A549 (cell line): ENCODE measurements around the gene GOLM1. TPM values are rescaled to one million over a fixed set of nuclear protein-coding genes. Genes with fewer than 3 reads are reported as not detected.

Experiments used
- ATAC-seq, 2 experiments: fragments of 200-7000 bp in 1 of 2; fragments of >200 bp in 1 of 2; cut with Nextera tagmentation in 1 of 2; cut with Tn5 transposase in 1 of 2; 3 replicates each; pipeline versions ENCODE4 v1.8.0 to v1.9.1; 2018 to 2020; ENCODE audit warnings: mild to moderate bottlenecking in 1 of 2, moderate library complexity in 1 of 2
- CTCF ChIA-PET: fragments of 300-600 bp; sonication (Branson Sonifier 250); formaldehyde crosslinking; extraction: SDS; loops from one replicate; lab custom pipeline; 2021; ENCODE audit warnings: antibody characterized with exemption, inconsistent platforms; lab: Yijun Ruan, JAX
- POLR2A ChIA-PET: fragments of 350-600 bp; formaldehyde crosslinking; extraction: SDS; loops from one replicate; lab custom pipeline; 2021; ENCODE audit warnings: antibody characterized with exemption, inconsistent platforms; lab: Yijun Ruan, JAX
- DNase-seq, 2 experiments: peaks; one replicate each; pipeline versions ENCODE4 v3.0.0 to v3.0.0-alpha.2; 2011 to 2016; ENCODE audit warnings: low read depth in 1 of 2, low spot score in 1 of 2
- FAIRE-seq: peaks from 2 replicates; lab custom pipeline; 2011; peaks lifted over from hg19 to GRCh38; lab: Jason Lieb, UNC
- H3K27ac ChIP-seq, 2 experiments: fragments of >200 bp; sonication (Bioruptor Twin); formaldehyde crosslinking; 3 replicates each; pipeline ENCODE4 v1.5.1; 2016 to 2017
- H3K4me1 ChIP-seq: fragments of >200 bp; sonication (Bioruptor Twin); formaldehyde crosslinking; 3 replicates; pipeline ENCODE4 v1.6.1; 2016
- H3K4me2 ChIP-seq: fragments of >200 bp; sonication (Bioruptor Twin); formaldehyde crosslinking; 3 replicates; pipeline ENCODE4 v1.6.1; 2016
- H3K4me3 ChIP-seq: fragments of >200 bp; sonication (Bioruptor Twin); formaldehyde crosslinking; 3 replicates; pipeline ENCODE4 v1.5.1; 2016
- H3K9me3 ChIP-seq: fragments of >200 bp; sonication (Bioruptor Twin); formaldehyde crosslinking; 3 replicates; pipeline ENCODE4 v1.6.1; 2016
- CBX2 ChIP-seq: fragments of 200-600 bp; sonication (generic); IDR thresholded peaks from 2 replicates; pipeline ENCODE4 v1.6.1; 2016; ENCODE audit warnings: low read depth, mild to moderate bottlenecking, borderline replicate concordance
- CEBPB ChIP-seq, 2 experiments: fragments of >200 bp in 1 of 2; sonication (Bioruptor Twin) in 1 of 2; formaldehyde crosslinking in 1 of 2; IDR thresholded peaks; 2 replicates each; pipeline ENCODE4 v1.6.1; 2012 to 2016
- EP300 ChIP-seq, 2 experiments: fragments of >200 bp; sonication (Bioruptor Twin); formaldehyde crosslinking; IDR thresholded peaks; 2 replicates in 1 of 2; 3 replicates in 1 of 2; pipeline ENCODE4 v1.6.1; 2016 to 2017
- ESRRA ChIP-seq: fragments of 150-350 bp; IDR thresholded peaks from 2 replicates; pipeline ENCODE4 v1.6.1; 2014; ENCODE audit warnings: mild to moderate bottlenecking, low read length, borderline replicate concordance
- HDAC2 ChIP-seq: fragments of 200-600 bp; sonication (generic); IDR thresholded peaks from 2 replicates; pipeline ENCODE4 v1.6.1; 2016
- HEYL ChIP-seq: fragments of 250-450 bp; sonication (Bioruptor Pico); IDR thresholded peaks from 2 replicates; pipeline ENCODE4 v1.8.0; 2021; ENCODE audit warnings: mild to moderate bottlenecking, moderate library complexity
- JUNB ChIP-seq: fragments of >200 bp; sonication (Bioruptor Twin); formaldehyde crosslinking; IDR thresholded peaks from 2 replicates; pipeline ENCODE4 v1.6.1; 2016
- NR3C1 ChIP-seq: fragments of >200 bp; sonication (Bioruptor Twin); formaldehyde crosslinking; IDR thresholded peaks from 3 replicates; pipeline ENCODE4 v1.6.1; 2017
- POLR2A ChIP-seq: IDR thresholded peaks from 2 replicates; pipeline ENCODE4 v1.6.1; 2012; ENCODE audit warnings: mild to moderate bottlenecking, low read length
- RARB ChIP-seq: fragments of 250-450 bp; sonication (Bioruptor Pico); IDR thresholded peaks from 2 replicates; pipeline ENCODE4 v1.8.0; 2021; ENCODE audit warnings: mild to moderate bottlenecking, moderate library complexity
- RCOR1 ChIP-seq: fragments of 150-350 bp; IDR thresholded peaks from 2 replicates; pipeline ENCODE4 v1.6.1; 2014; ENCODE audit warnings: antibody characterized with exemption, low read length, low read depth
- RFX5 ChIP-seq: fragments of 450-650 bp; IDR thresholded peaks from 2 replicates; pipeline ENCODE4 v1.7.1; 2014; ENCODE audit warnings: antibody characterized with exemption, mild to moderate bottlenecking, moderate library complexity
- RNF2 ChIP-seq: fragments of 200-600 bp; sonication (generic); IDR thresholded peaks from 2 replicates; pipeline ENCODE4 v1.6.1; 2016; ENCODE audit warnings: low read depth, mild to moderate bottlenecking, antibody characterized with exemption, moderate library complexity, borderline replicate concordance
- TFCP2L1 ChIP-seq: fragments of 250-450 bp; sonication (Bioruptor Pico); IDR thresholded peaks from 2 replicates; pipeline ENCODE4 v1.5.0; 2021; ENCODE audit warnings: mild to moderate bottlenecking
- TP53 ChIP-seq: fragments of 250-450 bp; sonication (Bioruptor Pico); IDR thresholded peaks from 2 replicates; pipeline ENCODE4 v1.5.0; 2021; ENCODE audit warnings: mild to moderate bottlenecking, moderate library complexity
- WGBS: methylation state at CpG from one replicate; pipeline ENCODE4 v1.1.6; 2017; ENCODE audit errors: missing lambda C conversion rate; 5-methylcytosine and 5-hydroxymethylcytosine counted together
- polyA plus RNA-seq, 4 experiments: library from polyadenylated mRNA; depleted of rRNA in 3 of 4; stranded (reverse); fragments of >200 nt; fragmentation: RNase III in 1 of 4; extraction: RNeasy Plus Mini Kit Qiagen cat#74134 plus additional on column Dnase treatment in 1 of 4; gene quantifications; 2 replicates in 3 of 4; 3 replicates in 1 of 4; pipeline ENCODE4 v1.2.3, GENCODE V29; 2011 to 2017
- TF ChIP-seq, protein P1 (sequence below): fragments of >200 bp; sonication (Bioruptor Twin); formaldehyde crosslinking; IDR thresholded peaks from 3 replicates; pipeline ENCODE4 v1.5.1; 2016
- TF ChIP-seq, protein P2 (sequence below): IDR thresholded peaks from 2 replicates; pipeline ENCODE4 v1.6.1; 2012
- TF ChIP-seq, protein P3 (sequence below): fragments of 250-450 bp; sonication (Bioruptor Pico); IDR thresholded peaks from 2 replicates; pipeline ENCODE4 v1.5.0; 2021; ENCODE audit warnings: mild to moderate bottlenecking, moderate library complexity, borderline replicate concordance
- TF ChIP-seq, protein P4 (sequence below): fragments of >200 bp; sonication (Bioruptor Twin); formaldehyde crosslinking; IDR thresholded peaks from 3 replicates; pipeline ENCODE4 v1.6.1; 2016
- TF ChIP-seq, protein P5 (sequence below): fragments of >200 bp; sonication (Bioruptor Twin); formaldehyde crosslinking; IDR thresholded peaks from 2 replicates; pipeline ENCODE4 v1.6.1; 2016
- TF ChIP-seq, protein P6 (sequence below): fragments of 150-350 bp; IDR thresholded peaks from 2 replicates; pipeline ENCODE4 v1.6.1; 2014; ENCODE audit warnings: low read depth, mild to moderate bottlenecking, low read length

The GOLM1 gene
- polyA plus RNA-seq, 2 of the 4 experiments (the other 2 are of a cell fraction): 136 to 145 TPM

DNA sequence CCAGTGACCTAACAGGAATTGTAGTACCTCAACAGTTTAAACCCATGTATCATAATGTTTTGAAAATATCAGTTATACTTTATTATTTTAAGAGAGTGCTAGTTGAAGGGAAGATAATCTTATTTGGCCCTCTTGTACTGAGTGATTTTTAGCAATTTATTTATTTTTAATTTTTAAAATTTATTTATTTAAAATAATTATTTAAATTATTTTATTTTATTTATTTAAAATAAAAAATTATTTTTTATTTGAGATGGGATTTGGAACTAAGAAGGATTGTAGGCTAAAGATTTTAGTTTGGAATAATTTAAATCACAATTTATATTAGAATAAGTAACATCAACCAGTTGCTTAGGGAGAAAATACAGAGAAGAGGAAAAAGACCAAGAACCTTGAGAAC is 104.3 kb downstream of the GOLM1 start:
- H3K4me3 ChIP-seq: no peak overlapping the region
- TF ChIP-seq HDAC2 (no peak), RFX5 (no peak), TFCP2L1 (CRISPR knock-in tag) (no peak), HEYL (CRISPR knock-in tag) (no peak), POLR2A (no peak), CBX2 (no peak), RCOR1 (no peak), EP300 (IDR thresholded peaks at IDR 0.05) (no peak), RARB (CRISPR knock-in tag) (no peak), TP53 (CRISPR knock-in tag) (no peak)
- TF ChIP-seq, protein P1, sequence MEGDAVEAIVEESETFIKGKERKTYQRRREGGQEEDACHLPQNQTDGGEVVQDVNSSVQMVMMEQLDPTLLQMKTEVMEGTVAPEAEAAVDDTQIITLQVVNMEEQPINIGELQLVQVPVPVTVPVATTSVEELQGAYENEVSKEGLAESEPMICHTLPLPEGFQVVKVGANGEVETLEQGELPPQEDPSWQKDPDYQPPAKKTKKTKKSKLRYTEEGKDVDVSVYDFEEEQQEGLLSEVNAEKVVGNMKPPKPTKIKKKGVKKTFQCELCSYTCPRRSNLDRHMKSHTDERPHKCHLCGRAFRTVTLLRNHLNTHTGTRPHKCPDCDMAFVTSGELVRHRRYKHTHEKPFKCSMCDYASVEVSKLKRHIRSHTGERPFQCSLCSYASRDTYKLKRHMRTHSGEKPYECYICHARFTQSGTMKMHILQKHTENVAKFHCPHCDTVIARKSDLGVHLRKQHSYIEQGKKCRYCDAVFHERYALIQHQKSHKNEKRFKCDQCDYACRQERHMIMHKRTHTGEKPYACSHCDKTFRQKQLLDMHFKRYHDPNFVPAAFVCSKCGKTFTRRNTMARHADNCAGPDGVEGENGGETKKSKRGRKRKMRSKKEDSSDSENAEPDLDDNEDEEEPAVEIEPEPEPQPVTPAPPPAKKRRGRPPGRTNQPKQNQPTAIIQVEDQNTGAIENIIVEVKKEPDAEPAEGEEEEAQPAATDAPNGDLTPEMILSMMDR: no peak
- TF ChIP-seq, protein P2, sequence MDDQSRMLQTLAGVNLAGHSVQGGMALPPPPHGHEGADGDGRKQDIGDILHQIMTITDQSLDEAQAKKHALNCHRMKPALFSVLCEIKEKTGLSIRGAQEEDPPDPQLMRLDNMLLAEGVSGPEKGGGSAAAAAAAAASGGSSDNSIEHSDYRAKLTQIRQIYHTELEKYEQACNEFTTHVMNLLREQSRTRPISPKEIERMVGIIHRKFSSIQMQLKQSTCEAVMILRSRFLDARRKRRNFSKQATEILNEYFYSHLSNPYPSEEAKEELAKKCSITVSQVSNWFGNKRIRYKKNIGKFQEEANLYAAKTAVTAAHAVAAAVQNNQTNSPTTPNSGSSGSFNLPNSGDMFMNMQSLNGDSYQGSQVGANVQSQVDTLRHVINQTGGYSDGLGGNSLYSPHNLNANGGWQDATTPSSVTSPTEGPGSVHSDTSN: no peak
- TF ChIP-seq, protein P3, sequence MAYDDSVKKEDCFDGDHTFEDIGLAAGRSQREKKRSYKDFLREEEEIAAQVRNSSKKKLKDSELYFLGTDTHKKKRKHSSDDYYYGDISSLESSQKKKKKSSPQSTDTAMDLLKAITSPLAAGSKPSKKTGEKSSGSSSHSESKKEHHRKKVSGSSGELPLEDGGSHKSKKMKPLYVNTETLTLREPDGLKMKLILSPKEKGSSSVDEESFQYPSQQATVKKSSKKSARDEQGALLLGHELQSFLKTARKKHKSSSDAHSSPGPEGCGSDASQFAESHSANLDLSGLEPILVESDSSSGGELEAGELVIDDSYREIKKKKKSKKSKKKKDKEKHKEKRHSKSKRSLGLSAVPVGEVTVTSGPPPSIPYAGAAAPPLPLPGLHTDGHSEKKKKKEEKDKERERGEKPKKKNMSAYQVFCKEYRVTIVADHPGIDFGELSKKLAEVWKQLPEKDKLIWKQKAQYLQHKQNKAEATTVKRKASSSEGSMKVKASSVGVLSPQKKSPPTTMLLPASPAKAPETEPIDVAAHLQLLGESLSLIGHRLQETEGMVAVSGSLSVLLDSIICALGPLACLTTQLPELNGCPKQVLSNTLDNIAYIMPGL (CRISPR knock-in tag): no peak
- TF ChIP-seq, protein P4, sequence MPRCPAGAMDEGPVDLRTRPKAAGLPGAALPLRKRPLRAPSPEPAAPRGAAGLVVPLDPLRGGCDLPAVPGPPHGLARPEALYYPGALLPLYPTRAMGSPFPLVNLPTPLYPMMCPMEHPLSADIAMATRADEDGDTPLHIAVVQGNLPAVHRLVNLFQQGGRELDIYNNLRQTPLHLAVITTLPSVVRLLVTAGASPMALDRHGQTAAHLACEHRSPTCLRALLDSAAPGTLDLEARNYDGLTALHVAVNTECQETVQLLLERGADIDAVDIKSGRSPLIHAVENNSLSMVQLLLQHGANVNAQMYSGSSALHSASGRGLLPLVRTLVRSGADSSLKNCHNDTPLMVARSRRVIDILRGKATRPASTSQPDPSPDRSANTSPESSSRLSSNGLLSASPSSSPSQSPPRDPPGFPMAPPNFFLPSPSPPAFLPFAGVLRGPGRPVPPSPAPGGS: no peak
- TF ChIP-seq, protein P5, sequence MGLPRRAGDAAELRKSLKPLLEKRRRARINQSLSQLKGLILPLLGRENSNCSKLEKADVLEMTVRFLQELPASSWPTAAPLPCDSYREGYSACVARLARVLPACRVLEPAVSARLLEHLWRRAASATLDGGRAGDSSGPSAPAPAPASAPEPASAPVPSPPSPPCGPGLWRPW: no peak
- no peak for ATAC-seq
- no peaks in the 10 kb centered on the region for H3K4me1 ChIP-seq
- no peak overlapping the region for H3K27ac ChIP-seq
- no peak overlapping the region for H3K4me2 ChIP-seq
- ChIA-PET CTCF (no interaction called here), POLR2A (no interaction called here)
- FAIRE-seq: no peak
- no peaks in the 10 kb centered on the region for H3K9me3 ChIP-seq
- no peak for DNase-seq

DNA sequence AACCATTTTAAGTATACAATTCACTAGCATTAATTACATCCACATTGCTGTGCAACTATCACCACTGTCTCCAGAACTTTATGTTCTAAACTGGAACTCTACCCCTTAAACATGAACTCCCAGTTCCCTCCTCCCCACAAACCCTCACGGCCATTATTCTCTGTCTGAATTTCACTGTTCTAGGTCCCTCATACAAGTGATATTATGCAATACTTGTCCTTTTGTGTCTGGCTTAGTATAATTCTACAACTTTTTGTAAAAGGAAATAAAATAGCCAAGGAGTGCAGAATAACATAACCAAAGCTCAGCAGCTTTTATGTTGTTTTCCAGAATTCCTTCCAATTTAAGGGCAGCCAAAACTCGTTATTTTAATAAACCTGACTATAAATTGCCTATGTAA is 105.2 kb downstream of the GOLM1 start:
- POLR2A ChIA-PET: no interaction called here
- no peak for FAIRE-seq
- no peak overlapping the region for H3K4me3 ChIP-seq
- TF ChIP-seq ESRRA (no peak), NR3C1 (no peak), RNF2 (no peak), JUNB (no peak), CEBPB (IDR thresholded peaks at IDR 0.05) (peak in 1 of 2 experiments; percentile 32; a peak in 1 of 4 replicates)
- TF ChIP-seq, protein P4: no peak
- TF ChIP-seq, protein P2: no peak
- TF ChIP-seq, protein P6, sequence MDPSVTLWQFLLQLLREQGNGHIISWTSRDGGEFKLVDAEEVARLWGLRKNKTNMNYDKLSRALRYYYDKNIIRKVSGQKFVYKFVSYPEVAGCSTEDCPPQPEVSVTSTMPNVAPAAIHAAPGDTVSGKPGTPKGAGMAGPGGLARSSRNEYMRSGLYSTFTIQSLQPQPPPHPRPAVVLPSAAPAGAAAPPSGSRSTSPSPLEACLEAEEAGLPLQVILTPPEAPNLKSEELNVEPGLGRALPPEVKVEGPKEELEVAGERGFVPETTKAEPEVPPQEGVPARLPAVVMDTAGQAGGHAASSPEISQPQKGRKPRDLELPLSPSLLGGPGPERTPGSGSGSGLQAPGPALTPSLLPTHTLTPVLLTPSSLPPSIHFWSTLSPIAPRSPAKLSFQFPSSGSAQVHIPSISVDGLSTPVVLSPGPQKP: no peak
- DNase-seq: no peak
- ATAC-seq: no peak
- no peaks in the 10 kb centered on the region for H3K9me3 ChIP-seq
- no peak overlapping the region for H3K27ac ChIP-seq
- no peak overlapping the region for H3K4me2 ChIP-seq
- CTCF ChIA-PET: interaction anchor here (0.6 kb wide), 1 partner anchor 109 kb away, joined by 3 read pairs; no protein-coding TSS in a partner anchor
- no peaks in the 10 kb centered on the region for H3K4me1 ChIP-seq
- WGBS: 93% methylated on average over 2 of the region's 2 CpGs
